ENCODE measurements around the gene SYNDIG1.

Gene SYNDIG1

DNA sequence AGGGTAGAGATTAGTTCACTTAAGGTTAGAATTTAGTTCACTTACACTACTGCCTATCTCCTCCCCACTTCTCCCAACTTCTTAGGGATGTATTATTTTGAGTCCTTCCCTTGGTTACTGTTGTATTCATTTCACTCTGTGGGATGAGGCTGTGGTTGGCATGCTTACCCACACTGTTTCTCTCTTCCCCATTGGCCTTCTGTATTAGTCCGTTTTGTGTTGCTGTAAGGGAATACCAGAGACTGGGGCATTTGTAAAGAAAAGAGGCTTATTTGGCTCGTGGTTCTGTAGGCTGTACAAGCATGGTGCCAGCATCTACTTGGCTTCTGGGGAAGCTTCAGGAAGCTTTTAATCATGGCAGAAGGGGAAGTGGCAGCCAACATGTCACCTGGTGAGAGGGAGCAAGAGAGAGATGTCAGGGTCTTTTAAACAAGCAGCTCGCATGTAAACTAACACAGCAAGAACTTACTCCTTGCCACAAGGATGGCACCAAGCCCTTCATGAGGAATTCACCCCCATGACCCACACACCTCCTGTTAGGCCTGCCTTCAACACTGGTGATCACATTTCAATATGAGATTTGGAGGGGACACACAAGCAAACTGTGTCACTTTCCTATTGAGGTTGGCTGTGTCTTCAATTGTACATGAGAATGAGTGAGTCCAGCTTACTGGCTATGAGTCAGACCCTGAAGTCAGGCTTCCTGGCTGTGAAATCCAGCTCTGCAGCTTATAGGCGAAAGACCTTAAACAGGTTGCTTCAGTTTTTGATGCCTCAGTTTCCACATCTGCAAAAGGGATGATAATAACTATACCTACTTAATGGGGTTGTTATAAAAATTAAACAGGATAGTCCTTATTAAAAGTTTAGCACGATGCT, 53.3 kb downstream of the SYNDIG1 start:
- no peak for DNase-seq (ENCODE audit: low read depth in 2 of 3, low spot score in 1 of 3)

DNA sequence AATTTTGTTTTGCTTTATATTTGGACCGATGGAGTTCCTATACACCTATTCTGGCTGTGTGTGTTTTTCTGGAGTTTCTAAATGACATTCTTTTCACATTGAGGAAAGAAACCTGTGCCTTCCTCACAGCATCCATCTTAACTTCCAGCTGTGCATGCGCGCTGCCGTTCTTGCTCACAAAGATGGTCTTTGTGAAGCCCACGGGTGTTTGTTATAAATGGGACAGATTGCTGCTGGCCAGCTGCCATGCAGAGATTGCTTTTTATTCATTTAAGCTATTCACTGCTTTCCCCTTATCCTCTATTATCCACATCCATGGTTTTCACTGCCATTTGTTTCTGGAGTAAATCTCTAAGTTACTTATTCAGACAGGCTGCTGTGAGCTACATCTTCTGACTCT, 54.2 kb downstream of the SYNDIG1 start:
- DNase-seq (ENCODE audit: low read depth in 2 of 3, low spot score in 1 of 3) = no peak

DNA sequence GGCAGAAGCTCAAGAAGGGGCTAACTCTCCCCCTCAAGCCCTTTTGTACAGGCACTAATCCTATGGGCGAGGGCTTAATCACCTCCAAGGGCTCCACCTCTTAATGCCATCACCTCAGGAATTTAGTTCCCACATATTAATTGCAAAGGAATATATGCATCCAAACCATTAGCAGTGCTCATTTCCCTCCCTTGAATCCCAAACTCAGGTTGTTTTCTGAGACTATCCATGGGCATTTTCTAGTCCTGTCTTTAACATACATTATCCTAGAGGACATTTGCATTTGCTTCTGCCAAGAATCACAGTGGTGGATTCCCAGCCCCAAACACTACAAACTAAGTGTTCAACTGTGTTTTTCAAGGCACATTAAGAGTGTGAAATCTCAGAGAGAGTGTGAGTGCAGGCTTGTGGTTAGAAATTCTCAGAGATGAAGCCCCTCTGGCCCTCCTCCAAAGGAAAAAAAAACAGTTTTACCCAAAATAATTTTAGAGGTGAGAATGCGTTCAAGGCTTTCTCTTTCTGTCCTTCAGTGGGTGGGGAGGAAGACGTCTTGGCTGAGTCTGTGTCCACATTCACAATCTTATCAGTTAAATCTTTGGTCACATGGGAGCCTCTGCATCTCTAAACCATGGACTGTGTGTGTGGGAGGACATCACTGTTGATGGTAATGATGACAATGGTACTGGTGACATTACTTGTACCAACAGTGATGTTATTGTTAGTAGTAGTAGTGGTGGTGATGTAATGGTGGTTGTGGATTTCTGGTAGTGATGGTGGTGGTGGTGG, 59.3 kb downstream of the SYNDIG1 start:
- DNase-seq (ENCODE audit: low read depth in 2 of 3, low spot score in 1 of 3) = no peak

DNA sequence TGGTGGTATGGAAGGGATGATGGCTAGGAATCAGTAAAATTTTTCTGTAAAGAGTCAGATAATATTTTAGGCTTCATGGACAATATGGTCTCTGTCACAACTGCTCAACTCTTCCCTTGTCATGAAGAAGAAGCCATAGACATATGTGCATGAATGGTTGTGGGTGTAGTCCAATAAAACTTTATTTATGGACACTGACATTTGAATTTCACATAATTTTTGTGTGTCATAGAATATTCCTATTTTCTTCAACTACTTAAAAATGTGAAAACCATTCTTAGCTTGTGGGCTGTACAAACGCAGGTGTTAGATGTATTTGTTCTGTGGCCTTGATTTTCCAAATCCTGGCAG, 59.9 kb downstream of the SYNDIG1 start:
- DNase-seq (ENCODE audit: low read depth in 2 of 3, low spot score in 1 of 3) = no peak

DNA sequence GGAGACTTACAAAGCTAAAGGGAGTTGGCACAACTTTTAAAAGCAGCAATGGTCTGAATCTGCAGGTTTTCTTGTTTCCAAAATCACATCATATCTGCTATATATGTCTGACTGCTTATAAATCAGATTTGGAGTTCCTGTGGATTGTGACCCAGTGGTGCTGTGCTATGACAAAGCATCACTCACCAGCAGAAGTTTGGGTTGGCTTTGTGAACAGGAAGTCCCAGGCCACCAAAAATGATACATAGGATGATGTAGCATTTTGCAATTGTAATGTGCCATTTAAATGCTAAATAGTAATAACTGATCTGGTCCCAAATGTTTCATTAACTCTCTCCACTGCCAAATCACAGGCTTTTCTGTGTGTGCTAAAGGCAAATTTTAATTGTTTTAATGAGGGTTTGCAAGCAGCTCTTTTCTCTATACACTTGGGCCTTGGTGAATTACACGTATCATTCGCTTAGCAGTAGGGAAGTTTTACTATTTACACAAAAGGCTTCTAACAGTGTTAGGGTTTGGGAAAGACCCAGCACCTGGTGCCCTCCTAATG, 60.8 kb downstream of the SYNDIG1 start:
- DNase-seq (ENCODE audit: low read depth in 2 of 3, low spot score in 1 of 3) = no peak

DNA sequence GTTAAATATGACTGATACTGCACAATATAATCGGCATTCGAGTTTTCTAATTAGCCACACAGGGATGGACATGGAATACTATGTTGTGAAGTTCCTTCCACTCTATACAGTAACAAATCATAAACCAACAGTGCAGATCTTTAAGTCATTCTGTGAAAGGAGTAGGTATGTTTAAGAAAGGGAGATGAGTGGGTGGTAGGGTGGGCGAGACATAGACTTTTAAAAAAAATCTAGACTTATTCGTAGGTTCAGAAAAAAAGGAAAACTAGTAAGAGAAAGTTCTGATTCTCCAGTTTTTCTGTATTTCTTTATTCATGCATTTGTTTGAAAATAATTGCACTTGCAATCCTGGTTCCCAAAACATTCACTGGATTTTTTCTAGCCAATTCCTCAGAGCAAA, 61.8 kb downstream of the SYNDIG1 start:
- no peak for DNase-seq (ENCODE audit: low read depth in 2 of 3, low spot score in 1 of 3)

DNA sequence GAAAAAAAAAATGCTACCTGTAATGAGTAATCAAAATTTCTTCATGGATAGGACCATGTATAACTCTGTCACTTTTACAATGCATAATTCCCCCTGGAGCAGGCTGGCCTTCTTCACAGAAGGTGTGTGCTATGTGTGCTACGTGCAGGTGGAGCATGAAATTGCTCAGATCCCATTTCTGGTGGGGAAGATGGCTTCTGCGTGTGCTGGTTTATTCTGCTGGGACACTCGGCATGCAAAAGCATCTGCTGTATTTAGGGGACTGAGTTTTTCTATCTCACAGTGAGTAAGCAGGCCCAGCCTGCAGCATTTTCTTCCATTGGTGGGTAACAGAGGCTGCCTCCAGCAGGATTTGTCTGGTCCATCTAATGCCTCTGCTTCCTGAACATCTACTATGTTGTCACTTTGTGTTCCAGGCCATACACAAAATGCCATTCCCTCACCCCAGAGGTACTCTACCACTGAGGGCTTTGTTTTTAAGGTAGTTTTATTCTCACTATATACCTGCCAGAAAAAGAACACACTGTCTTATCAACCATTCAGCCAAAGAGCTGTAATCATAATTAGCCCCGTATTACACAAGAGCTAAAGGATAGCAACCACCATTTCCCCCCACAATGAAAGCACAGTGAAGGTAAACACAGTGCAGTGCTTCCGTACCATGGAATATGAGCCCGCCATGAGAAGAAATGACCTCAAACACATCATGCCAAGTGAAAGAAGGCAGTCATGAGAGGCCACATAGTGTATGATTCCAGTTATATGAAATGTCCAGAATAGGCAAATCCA, 62.4 kb downstream of the SYNDIG1 start:
- DNase-seq (ENCODE audit: low read depth in 2 of 3, low spot score in 1 of 3) = no peak

DNA sequence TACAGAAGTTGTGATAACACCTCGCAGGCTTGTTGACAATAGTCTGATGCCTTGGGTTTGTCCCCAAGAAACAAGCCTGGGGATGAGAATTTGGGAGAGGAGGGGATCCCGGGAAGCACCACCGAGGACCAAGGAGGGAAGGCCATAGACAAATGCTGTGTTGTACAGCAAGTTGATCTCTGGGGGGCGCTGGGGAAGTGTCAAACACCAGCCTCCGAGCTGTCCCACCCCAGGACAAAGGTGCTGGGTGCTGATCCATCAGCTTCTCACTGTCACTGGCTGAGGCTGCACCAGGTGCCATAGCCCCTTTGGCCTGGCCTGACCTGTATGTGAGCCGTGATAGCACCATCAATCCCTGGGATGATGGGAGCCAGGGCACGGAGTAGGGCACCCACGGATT, 64.0 kb downstream of the SYNDIG1 start:
- no peak for DNase-seq (ENCODE audit: low read depth in 2 of 3, low spot score in 1 of 3)

DNA sequence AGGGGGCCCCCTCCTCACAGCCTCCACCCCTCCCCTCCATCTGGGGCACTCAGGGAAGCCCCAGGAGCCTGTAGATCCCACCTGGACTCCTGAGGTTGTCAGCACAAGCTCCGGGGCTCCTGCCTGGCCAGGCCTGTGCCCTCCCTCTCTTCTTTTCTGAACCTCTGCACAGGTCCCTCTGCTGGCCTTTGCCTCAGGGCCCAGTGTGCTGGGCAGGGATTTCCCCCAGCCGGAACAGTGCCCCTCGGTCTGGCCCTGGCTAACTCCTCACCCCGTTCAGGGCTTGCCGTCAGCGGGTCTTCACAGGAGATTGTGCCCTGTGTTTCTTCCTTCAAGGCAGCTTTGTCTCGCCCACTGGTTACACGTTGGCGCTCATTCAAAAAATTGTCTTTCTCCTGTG, 64.9 kb downstream of the SYNDIG1 start:
- no peak for DNase-seq (ENCODE audit: low read depth in 2 of 3, low spot score in 1 of 3)

DNA sequence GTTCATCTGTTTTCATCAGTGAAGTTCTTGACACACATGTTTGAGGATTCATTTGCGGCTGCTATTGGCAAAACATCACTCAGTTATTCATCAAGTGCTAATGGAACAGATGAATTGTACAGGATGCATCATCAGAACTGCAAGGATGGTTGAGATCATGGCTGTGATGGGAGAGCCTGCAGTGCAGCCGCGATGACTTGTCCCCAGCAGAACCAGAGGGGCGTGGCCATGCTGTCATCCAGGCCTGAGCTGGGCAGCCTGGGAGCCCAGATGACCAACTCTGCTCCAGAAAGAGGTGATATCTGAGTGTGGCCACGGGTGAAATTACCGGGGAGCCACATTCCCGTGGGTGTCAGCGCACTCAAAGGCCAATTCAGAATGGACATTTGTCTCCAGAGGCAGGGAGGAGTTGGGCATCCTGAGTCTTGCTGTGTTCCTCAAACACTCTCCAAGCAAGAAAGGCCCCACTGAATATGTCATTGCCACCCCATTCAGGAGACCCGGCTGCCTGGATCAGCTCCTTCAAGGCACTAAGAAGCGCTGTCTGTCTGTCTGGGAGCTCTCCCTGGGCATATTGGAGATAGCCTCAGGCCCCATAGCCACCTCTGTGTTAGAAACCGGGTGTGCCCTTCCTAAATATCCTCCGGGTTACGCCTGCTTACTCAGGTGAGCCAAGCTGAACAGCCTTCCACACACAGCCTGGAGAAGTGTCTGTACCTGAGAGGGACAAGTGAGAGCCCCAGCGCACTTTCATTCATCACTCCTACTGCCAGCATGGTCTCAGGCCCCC, 66.7 kb downstream of the SYNDIG1 start:
- DNase-seq (ENCODE audit: low read depth in 2 of 3, low spot score in 1 of 3) = no peak

DNA sequence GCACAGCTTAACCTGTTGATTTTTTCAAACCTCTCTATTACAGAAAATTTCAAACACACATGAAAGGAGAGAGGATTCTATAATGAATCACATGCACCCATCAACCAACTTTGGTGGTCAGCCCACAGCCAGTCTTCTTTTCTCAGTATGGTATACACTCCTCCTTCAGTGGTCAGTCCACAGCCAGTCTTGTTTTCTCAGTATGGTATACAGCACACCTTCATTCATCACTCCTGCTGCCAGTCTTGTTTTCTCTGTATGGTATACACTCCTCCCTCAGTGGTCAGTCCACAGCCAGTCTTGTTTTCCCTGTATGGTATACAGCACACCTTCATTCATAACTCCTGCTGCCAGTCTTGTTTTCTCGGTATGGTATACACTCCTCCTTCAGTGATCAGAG, 67.8 kb downstream of the SYNDIG1 start:
- DNase-seq (ENCODE audit: low read depth in 2 of 3, low spot score in 1 of 3) = no peak

DNA sequence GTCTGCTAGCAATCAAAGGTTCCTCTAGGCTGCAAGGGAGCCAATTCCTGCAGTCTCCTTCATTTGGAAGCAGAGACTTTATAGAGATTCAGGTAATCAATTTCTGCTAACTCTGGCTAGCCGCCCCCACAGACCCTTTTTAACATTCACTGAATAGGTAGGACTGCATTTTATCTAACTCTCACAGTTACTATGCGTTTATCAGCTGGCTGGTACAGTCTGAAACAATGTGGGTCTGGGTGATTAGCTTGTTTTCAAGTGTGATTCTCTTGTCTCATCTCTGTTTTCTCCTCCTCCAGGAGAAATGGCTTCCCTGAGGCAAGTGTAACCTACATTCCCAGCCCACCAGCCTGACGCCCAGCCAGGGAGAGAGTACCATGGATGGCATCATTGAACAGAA, 73.3 kb downstream of the SYNDIG1 start:
- no peak for DNase-seq (ENCODE audit: low read depth in 2 of 3, low spot score in 1 of 3)

DNA sequence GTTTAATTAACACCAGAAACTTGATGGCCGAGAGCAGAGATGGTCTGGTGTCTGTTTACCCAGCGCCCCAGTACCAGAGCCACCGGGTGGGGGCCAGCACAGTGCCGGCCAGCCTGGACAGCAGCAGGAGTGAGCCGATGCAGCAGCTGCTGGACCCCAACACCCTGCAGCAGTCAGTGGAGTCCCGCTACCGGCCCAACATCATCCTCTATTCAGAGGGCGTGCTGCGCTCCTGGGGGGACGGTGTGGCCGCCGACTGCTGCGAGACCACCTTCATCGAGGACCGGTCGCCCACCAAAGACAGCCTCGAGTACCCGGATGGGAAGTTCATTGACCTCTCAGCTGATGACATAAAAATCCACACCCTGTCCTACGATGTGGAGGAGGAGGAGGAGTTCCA, 73.7 kb downstream of the SYNDIG1 start:
- no peak for DNase-seq (ENCODE audit: low read depth in 2 of 3, low spot score in 1 of 3)

DNA sequence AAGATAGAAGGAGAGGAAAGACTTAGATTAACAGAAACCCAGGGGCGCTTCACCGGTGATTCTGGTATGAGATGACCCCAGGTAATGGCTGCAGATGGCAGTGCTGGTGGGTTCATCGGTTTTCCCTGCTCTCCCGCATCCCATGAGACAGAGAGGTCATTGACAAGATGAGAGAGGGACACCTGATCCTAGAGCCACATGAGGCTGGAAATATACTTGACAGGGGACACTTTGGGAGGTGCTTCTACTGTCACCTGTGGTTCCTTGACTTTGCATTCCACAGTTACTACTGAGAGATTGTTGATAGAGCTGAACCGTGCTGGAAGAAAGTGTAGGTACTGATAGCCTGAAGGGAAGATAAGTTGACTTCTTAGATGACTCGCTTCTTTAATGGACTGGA, 74.3 kb downstream of the SYNDIG1 start:
- DNase-seq (ENCODE audit: low read depth in 2 of 3, low spot score in 1 of 3) = no peak

DNA sequence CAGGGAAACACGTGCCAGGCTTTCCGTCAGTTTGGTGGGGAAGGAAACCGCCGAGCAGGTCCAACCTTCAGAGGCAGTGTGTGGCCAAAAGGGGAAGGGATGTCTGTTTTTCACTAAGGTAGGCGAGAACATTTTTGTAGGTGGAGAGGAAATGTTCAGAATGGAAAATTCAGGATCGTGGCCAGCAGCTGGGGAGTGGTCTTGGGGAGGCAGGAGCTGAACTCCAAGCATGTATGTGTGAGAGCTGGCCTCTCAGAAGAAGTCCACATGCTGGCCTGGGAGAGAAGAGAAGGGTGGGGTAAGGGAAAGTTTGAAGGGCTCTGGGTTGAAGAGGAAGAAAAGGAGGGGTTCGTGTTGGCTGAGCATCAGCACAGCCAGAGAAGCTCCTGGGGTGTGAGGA, 74.9 kb downstream of the SYNDIG1 start:
- no peak for DNase-seq (ENCODE audit: low read depth in 2 of 3, low spot score in 1 of 3)

DNA sequence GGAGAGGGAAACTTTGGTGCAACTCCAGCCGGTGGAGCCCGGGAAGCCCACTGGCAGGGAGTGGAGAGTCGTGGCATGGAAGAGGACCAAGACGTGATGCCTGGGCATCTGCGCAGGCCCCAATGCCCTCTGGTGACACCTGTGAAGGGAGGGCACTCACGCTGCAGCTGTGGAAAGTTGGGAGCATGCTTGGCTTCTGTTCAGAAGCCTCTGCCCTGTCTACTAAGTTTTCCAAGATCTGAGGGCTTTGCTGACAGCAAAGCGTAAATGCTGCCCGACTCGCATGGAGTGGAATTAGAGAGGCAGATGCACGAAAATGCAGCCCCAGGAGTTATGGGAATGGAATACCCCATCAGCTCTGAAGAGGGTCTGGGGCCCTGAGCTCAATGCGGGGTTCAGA, 75.7 kb downstream of the SYNDIG1 start:
- DNase-seq (ENCODE audit: low read depth in 2 of 3, low spot score in 1 of 3) = no peak

DNA sequence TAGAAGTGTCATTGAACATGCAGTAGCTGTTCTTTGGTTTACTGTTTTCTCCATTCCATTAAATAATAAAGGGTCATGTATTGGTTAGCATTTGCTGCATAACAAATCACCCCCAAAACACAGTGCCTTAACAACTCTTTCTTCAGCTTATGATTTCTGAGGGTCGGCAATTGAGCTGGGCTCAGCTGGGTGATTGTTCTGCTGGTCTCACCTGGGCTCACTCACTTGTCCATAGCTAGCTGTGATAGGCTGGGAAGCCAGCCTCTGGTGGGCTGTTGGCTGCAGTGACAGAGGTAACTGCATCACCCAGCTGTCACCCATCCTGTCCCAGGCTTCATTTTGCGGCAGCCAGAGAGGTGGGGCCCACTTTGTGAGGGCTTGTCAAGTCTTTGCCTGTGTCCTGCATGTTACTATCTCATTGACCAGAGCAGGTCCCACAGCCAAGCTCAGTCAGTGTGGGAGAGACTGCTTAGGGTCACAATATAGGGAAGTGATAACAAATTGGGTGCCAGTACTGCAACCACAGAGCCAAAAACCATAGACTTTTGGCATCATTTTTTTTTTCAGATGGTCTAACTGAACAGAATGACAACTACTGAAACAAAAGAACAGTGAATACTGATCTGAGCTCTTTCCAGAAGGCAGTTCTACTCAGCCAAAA, 76.9 kb downstream of the SYNDIG1 start:
- no peak for DNase-seq (ENCODE audit: low read depth in 2 of 3, low spot score in 1 of 3)

DNA sequence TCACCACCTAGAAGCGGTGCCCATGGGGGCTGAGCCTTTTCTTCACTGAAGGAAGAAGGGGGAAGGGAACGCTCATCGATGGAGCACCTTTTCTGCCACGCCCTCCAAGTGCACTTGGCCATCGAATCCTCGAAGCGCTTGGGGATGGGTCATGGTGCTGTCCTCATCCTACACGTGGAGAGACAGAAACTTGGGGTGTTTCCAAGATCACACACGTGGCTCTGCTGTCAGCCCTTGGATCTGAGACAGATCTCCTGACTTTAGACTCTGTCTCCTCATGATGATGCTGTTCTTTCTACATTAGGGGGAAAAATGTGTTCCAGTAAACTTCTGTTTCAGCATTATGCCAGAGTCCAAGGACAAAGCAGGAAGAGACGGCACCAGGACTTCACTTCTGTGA, 78.5 kb downstream of the SYNDIG1 start:
- DNase-seq (ENCODE audit: low read depth in 2 of 3, low spot score in 1 of 3) = no peak

DNA sequence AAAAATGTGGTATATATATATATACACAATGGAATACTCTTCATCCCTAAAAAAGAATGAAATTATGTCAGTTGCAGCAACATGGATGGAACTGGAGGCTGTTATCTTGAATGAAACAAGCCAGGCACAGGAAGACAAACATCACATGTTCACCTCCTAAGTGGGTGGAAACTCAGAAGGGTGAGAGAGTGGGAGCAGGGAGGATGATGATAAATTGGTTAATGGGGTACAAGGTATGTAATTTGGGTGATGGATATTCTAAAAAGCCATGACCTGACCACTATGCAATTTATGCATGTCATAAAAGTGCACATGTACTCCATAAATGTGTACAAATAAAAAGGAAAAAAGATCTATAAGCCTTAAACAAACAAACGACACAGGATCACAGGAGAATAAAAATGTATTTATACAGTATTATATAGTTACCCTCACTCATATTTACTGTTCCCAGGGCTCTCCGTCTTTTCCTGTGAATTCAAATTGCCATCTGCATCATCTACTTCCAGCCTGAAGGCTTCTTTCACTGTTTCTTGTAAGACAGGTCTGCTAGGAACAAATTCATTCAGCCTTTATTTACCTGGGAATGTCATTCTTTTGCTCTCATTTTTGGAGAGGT, 89.8 kb downstream of the SYNDIG1 start:
- no peak for DNase-seq (ENCODE audit: low read depth in 2 of 3, low spot score in 1 of 3)

All from stimulated activated CD4-positive, alpha-beta T cell treated with anti-CD3 and anti-CD28 coated beads, Interleukin-12 subunit alpha, Interleukin-12 subunit beta, amount 100 ng/mL, for 48 hours (primary cell).